HepG2 (cell line): Measurements from ENCODE around the gene CMTM4. TPM values are rescaled to one million over a fixed set of nuclear protein-coding genes. Genes with fewer than 3 reads are reported as not detected.

Experiments used
- DPF2 ChIP-seq: sonication (generic); formaldehyde crosslinking; IDR thresholded peaks from 2 replicates; pipeline ENCODE4 v1.4.0; 2020; ENCODE audit warnings: mild to moderate bottlenecking, low read depth, missing genetic modification reagents, borderline replicate concordance
- GRHL1 ChIP-seq: sonication (generic); formaldehyde crosslinking; conservative IDR thresholded peaks from 2 replicates; pipeline ENCODE4 v1.8.0; 2022; ENCODE audit warnings: missing genetic modification reagents
- HMG20A ChIP-seq: IDR thresholded peaks from 2 replicates; pipeline ENCODE4 v1.6.1; 2016; ENCODE audit warnings: borderline replicate concordance
- ISL2 ChIP-seq: sonication (generic); formaldehyde crosslinking; IDR thresholded peaks from 2 replicates; pipeline ENCODE4 v1.5.0; 2020; ENCODE audit warnings: missing genetic modification reagents
- MYC ChIP-seq: sonication (generic); formaldehyde crosslinking; IDR thresholded peaks from 2 replicates; pipeline ENCODE4 v1.9.0; 2021; ENCODE audit warnings: missing genetic modification reagents, borderline replicate concordance
- NCOA2 ChIP-seq: sonication (generic); formaldehyde crosslinking; IDR thresholded peaks from 2 replicates; pipeline ENCODE4 v1.8.0; 2022; ENCODE audit warnings: inconsistent platforms
- POGK ChIP-seq: sonication (generic); formaldehyde crosslinking; conservative IDR thresholded peaks from 2 replicates; pipeline ENCODE4 v1.8.0; 2022; ENCODE audit warnings: mild to moderate bottlenecking, moderate library complexity, missing genetic modification reagents
- ZBED4 ChIP-seq: sonication (generic); formaldehyde crosslinking; IDR thresholded peaks from 2 replicates; pipeline ENCODE4 v1.4.0; 2020; ENCODE audit warnings: missing genetic modification reagents, borderline replicate concordance
- ZBTB34 ChIP-seq: sonication (generic); formaldehyde crosslinking; IDR thresholded peaks from 2 replicates; pipeline ENCODE4 v1.8.0; 2022; ENCODE audit warnings: mild to moderate bottlenecking, missing genetic modification reagents
- ZNF101 ChIP-seq: sonication (generic); formaldehyde crosslinking; IDR thresholded peaks from 2 replicates; pipeline ENCODE4 v1.4.0; 2020; ENCODE audit warnings: mild to moderate bottlenecking, low read depth, missing genetic modification reagents, borderline replicate concordance
- ZNF441 ChIP-seq: sonication (generic); formaldehyde crosslinking; IDR thresholded peaks from 2 replicates; pipeline ENCODE4 v1.7.0; 2021; ENCODE audit warnings: missing genetic modification reagents, borderline replicate concordance
- ZNF724P ChIP-seq: sonication (generic); formaldehyde crosslinking; IDR thresholded peaks from 2 replicates; pipeline ENCODE4 v1.8.0; 2022; ENCODE audit warnings: missing genetic modification reagents, borderline replicate concordance
- ZNF737 ChIP-seq: sonication (generic); formaldehyde crosslinking; IDR thresholded peaks from 2 replicates; pipeline ENCODE4 v1.5.0; 2020; ENCODE audit warnings: missing genetic modification reagents, mild to moderate bottlenecking, borderline replicate concordance
- ZNF816 ChIP-seq: sonication (generic); formaldehyde crosslinking; IDR thresholded peaks from 2 replicates; pipeline ENCODE4 v1.8.0; 2022; ENCODE audit warnings: missing genetic modification reagents, mild to moderate bottlenecking, borderline replicate concordance
- polyA plus RNA-seq, 8 experiments: library from polyadenylated mRNA; depleted of rRNA in 3 of 8; stranded (reverse) in 7 of 8; unstranded in 1 of 8; fragments of >200 nt; fragmentation: Illumina TruSeq in 4 of 8; extraction: Trizol in 4 of 8; gene quantifications; 2 replicates each; pipeline versions ENCODE4 v1.2.1 to v1.2.3, GENCODE V29; 2011 to 2016; ENCODE audit warnings: low read depth in 4 of 8, missing spikeins in 1 of 8, mixed read lengths in 1 of 8; ENCODE audit not compliant: insufficient read depth in 1 of 8
- total RNA-seq, 5 experiments: library from RNA; depleted of rRNA; stranded (reverse); fragments of >200 nt; fragmentation: Illumina TruSeq; extraction: Trizol; gene quantifications; 2 replicates each; pipeline ENCODE4 v1.2.3, GENCODE V29; 2016; ENCODE audit warnings: low read depth in 1 of 5
- TF ChIP-seq, protein P1 (sequence below): sonication (generic); formaldehyde crosslinking; IDR thresholded peaks from 2 replicates; pipeline ENCODE4 v1.4.0; 2020; ENCODE audit warnings: missing genetic modification reagents
- TF ChIP-seq, protein P2 (sequence below): sonication (generic); formaldehyde crosslinking; IDR thresholded peaks from 2 replicates; pipeline ENCODE4 v1.8.0; 2022; ENCODE audit warnings: low read depth, missing genetic modification reagents

The CMTM4 gene
- total and polyA plus RNA-seq, 2 of the 13 experiments (the other 11 are each of a cell fraction or from before 2014, with no cell fraction given), result 32.0 to 36.3 TPM

GRCh38 chr16:66717112-66717675, 20.7 kb upstream of the CMTM4 start (continued):
- TF ChIP-seq ZNF101 (CRISPR knock-in tag) (no peak), HMG20A (CRISPR knock-in tag) (no peak), GRHL1 (no peak), ZNF816 (CRISPR knock-in tag) (no peak), ZNF724P (no peak), ZNF441 (CRISPR knock-in tag) (no peak), DPF2 (no peak), MYC (CRISPR knock-in tag) (no peak), ZBED4 (no peak), ZBTB34 (CRISPR knock-in tag) (0 out of 2 replicates have a peak, but pooled peaks have one; percentile 63), NCOA2 (no peak), POGK (CRISPR knock-in tag) (no peak), ISL2 (CRISPR knock-in tag) (no peak), ZNF737 (CRISPR knock-in tag) (no peak)
- TF ChIP-seq, protein P1, sequence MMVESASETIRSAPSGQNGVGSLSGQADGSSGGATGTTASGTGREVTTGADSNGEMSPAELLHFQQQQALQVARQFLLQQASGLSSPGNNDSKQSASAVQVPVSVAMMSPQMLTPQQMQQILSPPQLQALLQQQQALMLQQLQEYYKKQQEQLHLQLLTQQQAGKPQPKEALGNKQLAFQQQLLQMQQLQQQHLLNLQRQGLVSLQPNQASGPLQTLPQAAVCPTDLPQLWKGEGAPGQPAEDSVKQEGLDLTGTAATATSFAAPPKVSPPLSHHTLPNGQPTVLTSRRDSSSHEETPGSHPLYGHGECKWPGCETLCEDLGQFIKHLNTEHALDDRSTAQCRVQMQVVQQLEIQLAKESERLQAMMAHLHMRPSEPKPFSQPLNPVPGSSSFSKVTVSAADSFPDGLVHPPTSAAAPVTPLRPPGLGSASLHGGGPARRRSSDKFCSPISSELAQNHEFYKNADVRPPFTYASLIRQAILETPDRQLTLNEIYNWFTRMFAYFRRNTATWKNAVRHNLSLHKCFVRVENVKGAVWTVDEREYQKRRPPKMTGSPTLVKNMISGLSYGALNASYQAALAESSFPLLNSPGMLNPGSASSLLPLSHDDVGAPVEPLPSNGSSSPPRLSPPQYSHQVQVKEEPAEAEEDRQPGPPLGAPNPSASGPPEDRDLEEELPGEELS (CRISPR knock-in tag), result no peak
- TF ChIP-seq, protein P2, sequence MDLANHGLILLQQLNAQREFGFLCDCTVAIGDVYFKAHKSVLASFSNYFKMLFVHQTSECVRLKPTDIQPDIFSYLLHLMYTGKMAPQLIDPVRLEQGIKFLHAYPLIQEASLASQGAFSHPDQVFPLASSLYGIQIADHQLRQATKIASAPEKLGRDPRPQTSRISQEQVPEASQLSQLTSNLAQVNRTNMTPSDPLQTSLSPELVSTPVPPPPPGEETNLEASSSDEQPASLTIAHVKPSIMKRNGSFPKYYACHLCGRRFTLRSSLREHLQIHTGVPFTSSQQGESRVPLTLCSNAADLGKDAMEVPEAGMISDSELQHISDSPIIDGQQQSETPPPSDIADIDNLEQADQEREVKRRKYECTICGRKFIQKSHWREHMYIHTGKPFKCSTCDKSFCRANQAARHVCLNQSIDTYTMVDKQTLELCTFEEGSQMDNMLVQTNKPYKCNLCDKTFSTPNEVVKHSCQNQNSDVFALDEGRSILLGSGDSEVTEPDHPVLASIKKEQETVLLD (CRISPR knock-in tag), result no peak
